Mucosa of rectum (tissue), 2 donors: ENCODE results near the gene NKX2-4.
"Not testable (repeated sequence)": the region's sequence is repeated elsewhere in the genome, so short reads cannot be mapped to it uniquely, and the experiment has no call there.

Source experiments
- H3K27ac ChIP-seq, 2 donors: one replicate each; pipeline ENCODE4 v1.7.0; 2013; ENCODE audit warnings: inconsistent platforms in 2 of 2, low read depth in 2 of 2, low read length in 2 of 2
- H3K27me3 ChIP-seq, 2 donors: one replicate each; pipeline ENCODE4 v1.7.0; 2013; ENCODE audit warnings: low read length in 2 of 2; ENCODE audit not compliant: control insufficient read depth in 2 of 2, insufficient read depth in 2 of 2
- H3K36me3 ChIP-seq, 2 donors: one replicate each; pipeline ENCODE4 v1.7.0; 2013; ENCODE audit warnings: low read length in 2 of 2; ENCODE audit not compliant: control insufficient read depth in 2 of 2, insufficient read depth in 2 of 2
- H3K4me1 ChIP-seq, 2 donors: one replicate each; pipeline ENCODE4 v1.7.0; 2013; ENCODE audit warnings: low read length in 2 of 2, mild to moderate bottlenecking in 1 of 2; ENCODE audit not compliant: control insufficient read depth in 2 of 2, insufficient read depth in 2 of 2
- H3K4me3 ChIP-seq, 2 donors: one replicate each; pipeline ENCODE4 v1.7.0; 2013; ENCODE audit warnings: low read length in 2 of 2
- H3K9ac ChIP-seq, 2 donors: one replicate each; pipeline ENCODE4 v1.7.0; 2013; ENCODE audit warnings: low read length in 2 of 2, low read depth in 1 of 2, mild to moderate bottlenecking in 1 of 2
- H3K9me3 ChIP-seq, 2 donors: one replicate each; pipeline ENCODE4 v1.7.0; 2013; ENCODE audit warnings: low read length in 2 of 2; ENCODE audit not compliant: control insufficient read depth in 2 of 2
- donor health status: healthy.
- donor health status: Normal muscosa, but diverticular disease.

Gene NKX2-4

GRCh38 chr20:21397341-21398108 is at the start of gene NKX2-4:
TSS of gene NKX2-4 (minus strand) at chr20:21397526. CDS start at chr20:21397399, 127 bp downstream.
- no peaks in the 10 kb centered on the region for H3K9me3 ChIP-seq
- H3K36me3 ChIP-seq, result no peaks in the 10 kb centered on the region
- H3K4me1 ChIP-seq, result peaks cover 0 to 6% of the 10 kb centered on the region in 2 donors
- no peak within 1 kb of the TSS for H3K9ac ChIP-seq
- H3K27ac ChIP-seq, result no peak within 1 kb of the TSS
- no peak within 1 kb of the TSS for H3K4me3 ChIP-seq
- peaks cover 56 to 67% of the 10 kb centered on the region in 2 donors for H3K27me3 ChIP-seq

GRCh38 chr20:21437816-21438215 is 40.5 kb upstream of the NKX2-4 start:
- no peaks in the 10 kb centered on the region for H3K9me3 ChIP-seq
- H3K4me3 ChIP-seq, result no peak overlapping the region
- no peaks in the 10 kb centered on the region for H3K4me1 ChIP-seq
- no peak overlapping the region for H3K27ac ChIP-seq
- H3K27me3 ChIP-seq, result peaks cover 0 to 6% of the 10 kb centered on the region in 2 donors
- no peak overlapping the region for H3K9ac ChIP-seq
- H3K36me3 ChIP-seq, result no peaks in the 10 kb centered on the region

GRCh38 chr20:21437248-21437647 is 39.9 kb upstream of the NKX2-4 start:
- Histone ChIP-seq H3K4me3 (no peak overlapping the region), H3K4me1 (no peaks in the 10 kb centered on the region), H3K9ac (no peak overlapping the region), H3K36me3 (no peaks in the 10 kb centered on the region), H3K9me3 (no peaks in the 10 kb centered on the region), H3K27ac (no peak overlapping the region), H3K27me3 (peaks cover 0 to 6% of the 10 kb centered on the region in 2 donors)

GRCh38 chr20:21436205-21436604 is 38.9 kb upstream of the NKX2-4 start:
- Histone ChIP-seq H3K27me3 (peaks cover 0 to 6% of the 10 kb centered on the region in 2 donors), H3K9me3 (no peaks in the 10 kb centered on the region), H3K9ac (no peak overlapping the region), H3K27ac (no peak overlapping the region), H3K4me3 (no peak overlapping the region), H3K36me3 (no peaks in the 10 kb centered on the region), H3K4me1 (no peaks in the 10 kb centered on the region)

- H3K27ac ChIP-seq, result no peak overlapping the region
Measured at GRCh38 chr20:21435576-21435975, 38.2 kb upstream of the NKX2-4 start.

GRCh38 chr20:21433329-21433890 is 36.1 kb upstream of the NKX2-4 start:
- Histone ChIP-seq H3K4me3 (no peak overlapping the region), H3K4me1 (no peaks in the 10 kb centered on the region), H3K27ac (no peak overlapping the region), H3K36me3 (no peaks in the 10 kb centered on the region), H3K9me3 (no peaks in the 10 kb centered on the region), H3K9ac (no peak overlapping the region), H3K27me3 (peaks cover 3 to 5% of the 10 kb centered on the region in 2 donors)

More at GRCh38 chr20:21435576-21435975, 38.2 kb upstream of the NKX2-4 start:
- Histone ChIP-seq H3K36me3 (no peaks in the 10 kb centered on the region), H3K4me1 (no peaks in the 10 kb centered on the region), H3K4me3 (no peak overlapping the region), H3K9ac (no peak overlapping the region), H3K9me3 (no peaks in the 10 kb centered on the region), H3K27me3 (peaks cover 0 to 6% of the 10 kb centered on the region in 2 donors)

GRCh38 chr20:21432911-21433310 is 35.6 kb upstream of the NKX2-4 start:
- H3K4me1 ChIP-seq, result no peaks in the 10 kb centered on the region
- H3K9me3 ChIP-seq, result no peaks in the 10 kb centered on the region
- no peak overlapping the region for H3K4me3 ChIP-seq
- H3K27me3 ChIP-seq, result peaks cover 3 to 5% of the 10 kb centered on the region in 2 donors
- H3K27ac ChIP-seq, result no peak overlapping the region
- H3K9ac ChIP-seq, result no peak overlapping the region
- H3K36me3 ChIP-seq, result no peaks in the 10 kb centered on the region

GRCh38 chr20:21430020-21430419 is 32.7 kb upstream of the NKX2-4 start:
- Histone ChIP-seq H3K4me1 (no peaks in the 10 kb centered on the region), H3K9me3 (peaks cover 0 to 3% of the 10 kb centered on the region in 2 donors), H3K9ac (no peak overlapping the region)

GRCh38 chr20:21424846-21425245 is 27.5 kb upstream of the NKX2-4 start:
- H3K4me3 ChIP-seq, result no peak overlapping the region
- H3K27ac ChIP-seq, result no peak overlapping the region
- H3K36me3 ChIP-seq, result no peaks in the 10 kb centered on the region
- H3K9ac ChIP-seq, result no peak overlapping the region
- peaks cover 0 to 5% of the 10 kb centered on the region in 2 donors for H3K27me3 ChIP-seq
- H3K9me3 ChIP-seq, result peaks cover 0 to 3% of the 10 kb centered on the region in 2 donors
- H3K4me1 ChIP-seq, result no peaks in the 10 kb centered on the region

More at GRCh38 chr20:21430020-21430419, 32.7 kb upstream of the NKX2-4 start:
- no peak overlapping the region for H3K27ac ChIP-seq
- no peak overlapping the region for H3K4me3 ChIP-seq
- no peaks in the 10 kb centered on the region for H3K36me3 ChIP-seq
- H3K27me3 ChIP-seq, result peaks cover 3 to 5% of the 10 kb centered on the region in 2 donors

GRCh38 chr20:21423712-21424111 is 26.4 kb upstream of the NKX2-4 start:
- not testable (repeated sequence) for H3K9ac ChIP-seq, H3K27ac ChIP-seq, H3K9me3 ChIP-seq, H3K36me3 ChIP-seq, H3K4me1 ChIP-seq, H3K4me3 ChIP-seq, H3K27me3 ChIP-seq
